HG03469 (cell line): Measurements from ENCODE around the gene TWIST2.

Source experiments
- ATAC-seq: cut with Tn5 transposase; IDR thresholded peaks from one replicate; pipeline ENCODE4 v1.9.1; 2021; ENCODE audit warnings: mild to moderate bottlenecking, moderate library complexity, moderate number of reproducible peaks; ENCODE audit not compliant: unreplicated experiment

Gene TWIST2

GRCh38 chr2:238872026-238872425 is 24.1 kb downstream of the TWIST2 start:
- ATAC-seq: no peak

GRCh38 chr2:238872628-238873380 is 24.9 kb downstream of the TWIST2 start:
- no peak for ATAC-seq

- no peak for ATAC-seq
Observed at GRCh38 chr2:238873381-238873801, 25.5 kb downstream of the TWIST2 start.

GRCh38 chr2:238873841-238874240 is 26.0 kb downstream of the TWIST2 start:
- no peak for ATAC-seq

GRCh38 chr2:238874330-238875050 is 26.6 kb downstream of the TWIST2 start:
- ATAC-seq: no peak

- no peak for ATAC-seq
Observed at GRCh38 chr2:238875101-238875470, 27.2 kb downstream of the TWIST2 start.

GRCh38 chr2:238875471-238876231 is 27.8 kb downstream of the TWIST2 start:
- no peak for ATAC-seq

- ATAC-seq: no peak
Observed at GRCh38 chr2:238876232-238876630, 28.3 kb downstream of the TWIST2 start.

GRCh38 chr2:238878051-238878735 is 30.3 kb downstream of the TWIST2 start:
- no peak for ATAC-seq

- no peak for ATAC-seq
Observed at GRCh38 chr2:238879043-238879442, 31.2 kb downstream of the TWIST2 start.

GRCh38 chr2:238879621-238880377 is 31.9 kb downstream of the TWIST2 start:
- no peak for ATAC-seq

- no peak for ATAC-seq
Observed at GRCh38 chr2:238881353-238882081, 33.6 kb downstream of the TWIST2 start.

- no peak for ATAC-seq
Observed at GRCh38 chr2:238882082-238882755, 34.3 kb downstream of the TWIST2 start.

GRCh38 chr2:238883421-238883901 is 35.6 kb downstream of the TWIST2 start:
- no peak for ATAC-seq

- no peak for ATAC-seq
Observed at GRCh38 chr2:238884122-238884811, 36.4 kb downstream of the TWIST2 start.

GRCh38 chr2:238884812-238885408 is 37.0 kb downstream of the TWIST2 start:
- no peak for ATAC-seq

GRCh38 chr2:238886453-238887094 is 38.7 kb downstream of the TWIST2 start:
- no peak for ATAC-seq
